SK-N-DZ (cell line): ENCODE measurements around the gene WWP2.
"Not testable (repeated sequence)": the region's sequence is repeated elsewhere in the genome, so short reads cannot be mapped to it uniquely, and the experiment has no call there.

Experiments
- DNase-seq: peaks from one replicate; pipeline ENCODE4 v3.0.0-alpha.2; 2015; ENCODE audit warnings: low spot score

Gene WWP2

GRCh38 chr16:69793526-69793925, 31.4 kb downstream of the WWP2 start:
- DNase-seq, result no peak

GRCh38 chr16:69794486-69794885, 32.4 kb downstream of the WWP2 start:
- DNase-seq, result no peak

- DNase-seq, result peak; percentile 70
These were observed 34.4 kb downstream of the WWP2 start for GRCh38 chr16:69796285-69797118.

- no peak for DNase-seq
These were observed 36.3 kb downstream of the WWP2 start for GRCh38 chr16:69798466-69798865.

GRCh38 chr16:69799611-69800031, 37.5 kb downstream of the WWP2 start:
- DNase-seq, result no peak

GRCh38 chr16:69804297-69804696, 42.2 kb downstream of the WWP2 start:
- no peak for DNase-seq

GRCh38 chr16:69806776-69807175, 44.6 kb downstream of the WWP2 start:
- DNase-seq, result not testable (repeated sequence)

GRCh38 chr16:69812688-69813014, 50.5 kb downstream of the WWP2 start:
- no peak for DNase-seq

GRCh38 chr16:69814078-69814477, 51.9 kb downstream of the WWP2 start:
- DNase-seq, result no peak

GRCh38 chr16:69814561-69814960, 52.4 kb downstream of the WWP2 start:
- DNase-seq, result no peak

- DNase-seq, result not testable (repeated sequence)
These were observed 53.2 kb downstream of the WWP2 start for GRCh38 chr16:69815216-69815883.

- no peak for DNase-seq
These were observed 54.9 kb downstream of the WWP2 start for GRCh38 chr16:69816996-69817395.

GRCh38 chr16:69818891-69819545, 56.9 kb downstream of the WWP2 start:
- peak; percentile 16 for DNase-seq

- DNase-seq, result no peak
These were observed 58.9 kb downstream of the WWP2 start for GRCh38 chr16:69820926-69821541.

GRCh38 chr16:69821844-69822173, 59.7 kb downstream of the WWP2 start:
- DNase-seq, result no peak

GRCh38 chr16:69822174-69822935, 60.2 kb downstream of the WWP2 start:
- DNase-seq, result no peak

GRCh38 chr16:69823831-69824563, 61.9 kb downstream of the WWP2 start:
- no peak for DNase-seq

- not testable (repeated sequence) for DNase-seq
These were observed 62.5 kb downstream of the WWP2 start for GRCh38 chr16:69824564-69825142.

GRCh38 chr16:69827524-69827923, 65.4 kb downstream of the WWP2 start:
- DNase-seq, result no peak

- no peak for DNase-seq
These were observed 67.2 kb downstream of the WWP2 start for GRCh38 chr16:69829338-69829737.
